Nephron (organoid): Measurements from ENCODE around the gene PCNX1.

Source experiments
- H3K27ac Mint-ChIP-seq, 3 experiments: 2 replicates each; pipeline ENCODE4 v1.8.0; 2020; ENCODE audit warnings: mixed read lengths in 3 of 3, mild to moderate bottlenecking in 2 of 3, moderate library complexity in 1 of 3
- H3K27me3 Mint-ChIP-seq: 2 replicates; pipeline ENCODE4 v1.8.0; 2021; ENCODE audit warnings: low read depth, mild to moderate bottlenecking, moderate library complexity, mixed read lengths
- H3K36me3 Mint-ChIP-seq: 2 replicates; pipeline ENCODE4 v1.8.0; 2020; ENCODE audit warnings: low read depth, mixed read lengths
- H3K4me1 Mint-ChIP-seq: 2 replicates; pipeline ENCODE4 v1.8.0; 2020; ENCODE audit warnings: mixed read lengths
- H3K4me3 Mint-ChIP-seq, 3 experiments: 2 replicates each; pipeline ENCODE4 v1.8.0; 2020; ENCODE audit warnings: mild to moderate bottlenecking in 3 of 3, mixed read lengths in 3 of 3, moderate library complexity in 2 of 3
- H3K9me3 Mint-ChIP-seq: 2 replicates; pipeline ENCODE4 v1.8.0; 2020; ENCODE audit warnings: mixed read lengths
- TF ChIP-seq, protein P1 (sequence below), 3 experiments: fragments of 200-600 bp; sonication (generic); IDR thresholded peaks; one replicate each; pipeline ENCODE4 v1.5.0; 2021; ENCODE audit warnings: antibody characterized with exemption in 3 of 3; ENCODE audit not compliant: unreplicated experiment in 3 of 3

The PCNX1 gene

DNA sequence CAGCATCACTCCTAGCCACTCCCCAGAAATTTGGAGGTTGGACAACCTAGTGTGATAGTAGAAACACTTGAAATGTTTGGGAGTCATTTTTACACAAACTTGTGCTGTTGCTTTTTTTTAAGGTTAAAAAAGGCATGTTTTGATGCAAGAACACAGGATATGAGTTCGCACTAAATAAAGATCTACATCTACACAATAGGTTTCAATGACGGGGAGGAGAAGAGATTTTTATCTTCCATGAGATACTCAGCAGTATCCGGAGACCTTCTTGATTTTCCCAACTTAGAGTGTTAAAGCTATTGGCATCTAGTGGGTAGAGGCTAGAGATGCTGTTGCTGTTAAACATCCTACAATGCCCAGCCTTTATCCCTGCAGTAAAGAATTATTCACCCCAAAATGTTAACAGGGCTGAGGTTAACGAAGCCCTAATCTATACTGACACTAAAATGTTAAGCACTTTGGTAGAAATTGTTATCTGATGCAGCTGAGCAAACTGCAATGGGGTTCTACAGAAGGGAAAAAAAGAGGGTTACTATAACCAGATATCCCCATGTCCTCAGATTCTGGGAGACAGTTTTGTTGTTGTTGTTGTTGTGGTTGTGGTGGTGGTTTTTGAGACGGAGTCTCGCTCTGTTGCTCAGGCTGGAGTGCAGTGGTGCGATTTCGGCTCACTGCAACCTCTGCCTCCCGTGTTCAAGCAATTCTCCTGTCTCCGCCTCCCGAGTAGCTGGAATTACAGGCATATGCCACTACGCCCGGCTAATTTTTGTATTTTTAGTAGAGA lies 14.0 kb upstream of the PCNX1 start:
- Mint-ChIP-seq H3K9me3 (no peaks in the 10 kb centered on the region), H3K27me3 (peaks cover 5% of the 10 kb centered on the region), H3K4me3 (no peak overlapping the region), H3K27ac (no peak overlapping the region), H3K4me1 (peaks cover 6% of the 10 kb centered on the region), H3K36me3 (no peaks in the 10 kb centered on the region)
- TF ChIP-seq, protein P1, sequence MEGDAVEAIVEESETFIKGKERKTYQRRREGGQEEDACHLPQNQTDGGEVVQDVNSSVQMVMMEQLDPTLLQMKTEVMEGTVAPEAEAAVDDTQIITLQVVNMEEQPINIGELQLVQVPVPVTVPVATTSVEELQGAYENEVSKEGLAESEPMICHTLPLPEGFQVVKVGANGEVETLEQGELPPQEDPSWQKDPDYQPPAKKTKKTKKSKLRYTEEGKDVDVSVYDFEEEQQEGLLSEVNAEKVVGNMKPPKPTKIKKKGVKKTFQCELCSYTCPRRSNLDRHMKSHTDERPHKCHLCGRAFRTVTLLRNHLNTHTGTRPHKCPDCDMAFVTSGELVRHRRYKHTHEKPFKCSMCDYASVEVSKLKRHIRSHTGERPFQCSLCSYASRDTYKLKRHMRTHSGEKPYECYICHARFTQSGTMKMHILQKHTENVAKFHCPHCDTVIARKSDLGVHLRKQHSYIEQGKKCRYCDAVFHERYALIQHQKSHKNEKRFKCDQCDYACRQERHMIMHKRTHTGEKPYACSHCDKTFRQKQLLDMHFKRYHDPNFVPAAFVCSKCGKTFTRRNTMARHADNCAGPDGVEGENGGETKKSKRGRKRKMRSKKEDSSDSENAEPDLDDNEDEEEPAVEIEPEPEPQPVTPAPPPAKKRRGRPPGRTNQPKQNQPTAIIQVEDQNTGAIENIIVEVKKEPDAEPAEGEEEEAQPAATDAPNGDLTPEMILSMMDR (IDR thresholded peaks at IDR 0.05; ENCODE audit: unreplicated experiment in 3 of 3), result no peak

DNA sequence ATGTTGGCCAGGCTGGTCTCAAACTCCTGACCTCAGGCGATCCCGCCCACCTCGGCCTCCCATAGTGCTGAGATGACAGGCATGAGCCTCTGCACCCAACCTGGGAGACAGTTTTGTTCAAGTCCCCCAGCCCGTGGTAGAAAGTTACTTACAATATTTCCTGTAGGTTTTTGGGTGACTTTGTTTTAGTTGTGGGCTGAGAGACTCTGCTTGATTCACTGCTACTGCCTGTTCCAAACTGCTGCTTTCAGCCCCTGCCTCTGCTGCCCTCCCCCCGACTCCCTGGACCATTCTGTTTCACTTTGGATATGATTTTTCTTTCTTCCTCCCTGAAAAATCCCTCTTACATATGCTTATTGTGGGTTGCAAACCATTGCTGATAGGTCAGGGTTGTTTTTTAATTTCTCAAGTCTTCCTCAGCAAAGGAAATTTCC lies 13.4 kb upstream of the PCNX1 start:
- H3K4me3 Mint-ChIP-seq, result no peak overlapping the region
- H3K36me3 Mint-ChIP-seq, result no peaks in the 10 kb centered on the region
- TF ChIP-seq, protein P1 (IDR thresholded peaks at IDR 0.05; ENCODE audit: unreplicated experiment in 3 of 3), result no peak
- peaks cover 10% of the 10 kb centered on the region for H3K27me3 Mint-ChIP-seq
- H3K27ac Mint-ChIP-seq, result peak overlapping the region in 1 of 3 experiments; percentile 8
- H3K9me3 Mint-ChIP-seq, result no peaks in the 10 kb centered on the region
- peaks cover 6% of the 10 kb centered on the region for H3K4me1 Mint-ChIP-seq

DNA sequence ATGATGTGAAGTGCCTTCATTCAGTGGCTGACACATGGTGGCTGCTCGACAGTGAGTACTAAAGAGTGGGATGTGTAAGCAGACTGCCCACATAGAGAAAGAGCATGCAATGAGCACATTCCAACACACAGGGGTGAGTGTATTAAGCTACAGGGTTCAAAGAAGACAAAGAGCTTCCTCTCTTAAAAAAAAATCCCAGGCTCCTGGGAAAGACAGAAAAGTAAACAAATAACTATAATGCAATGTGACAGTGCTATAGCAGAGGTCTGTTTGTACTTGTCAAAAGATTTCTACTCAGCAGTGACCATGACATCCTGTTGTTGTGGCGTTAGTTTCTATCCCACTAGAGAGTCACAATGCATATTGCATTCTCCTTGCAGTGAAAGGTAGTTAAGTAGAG lies 12.4 kb upstream of the PCNX1 start:
- Mint-ChIP-seq H3K9me3 (no peaks in the 10 kb centered on the region), H3K36me3 (no peaks in the 10 kb centered on the region), H3K27ac (peak overlapping the region in 1 of 3 experiments; percentile 8), H3K4me3 (no peak overlapping the region), H3K4me1 (peaks cover 6% of the 10 kb centered on the region), H3K27me3 (peaks cover 6% of the 10 kb centered on the region)
- TF ChIP-seq, protein P1 (IDR thresholded peaks at IDR 0.05; ENCODE audit: unreplicated experiment in 3 of 3), result no peak

DNA sequence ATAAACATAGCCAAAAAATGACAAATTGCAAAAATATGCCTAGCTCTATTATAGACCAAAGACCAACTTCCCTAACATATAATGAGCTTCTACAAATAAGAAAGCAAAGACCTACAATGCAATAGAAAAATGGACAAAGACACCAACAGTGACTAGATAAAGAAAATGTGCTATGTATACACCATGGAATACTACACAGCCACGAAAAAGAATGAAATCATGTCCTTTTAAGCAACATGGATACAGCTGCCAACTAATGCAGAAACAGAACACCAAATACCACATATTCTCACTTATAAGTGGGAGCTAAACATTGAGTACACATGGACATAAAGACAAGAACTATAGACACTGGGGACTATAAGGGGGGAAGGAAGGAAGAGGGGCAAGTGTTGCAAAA lies 10.9 kb upstream of the PCNX1 start:
- Mint-ChIP-seq H3K27me3 (peaks cover 6% of the 10 kb centered on the region), H3K4me3 (no peak overlapping the region), H3K4me1 (peaks cover 6% of the 10 kb centered on the region), H3K9me3 (no peaks in the 10 kb centered on the region), H3K36me3 (no peaks in the 10 kb centered on the region), H3K27ac (no peak overlapping the region)
- TF ChIP-seq, protein P1 (IDR thresholded peaks at IDR 0.05; ENCODE audit: unreplicated experiment in 3 of 3), result no peak

DNA sequence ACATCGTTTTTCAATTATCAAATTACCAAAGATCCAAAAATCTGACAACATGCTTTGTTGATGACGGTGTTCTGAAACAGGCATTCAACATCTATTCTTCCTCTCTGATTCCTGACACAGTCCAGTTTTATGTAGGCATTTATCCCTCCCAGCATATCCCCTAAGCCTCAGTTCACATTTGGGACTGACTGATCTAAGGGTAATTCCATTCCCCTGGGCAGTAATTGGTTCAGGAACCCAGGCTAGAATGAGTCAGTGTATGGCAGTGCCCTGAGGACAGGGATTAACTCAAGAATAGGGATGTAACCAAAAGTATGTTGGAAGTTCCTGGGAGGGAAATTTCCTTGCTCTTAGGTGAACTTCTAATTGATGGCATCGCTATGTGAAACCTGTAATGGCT lies 10.3 kb upstream of the PCNX1 start:
- H3K27me3 Mint-ChIP-seq, result peaks cover 6% of the 10 kb centered on the region
- H3K27ac Mint-ChIP-seq, result no peak overlapping the region
- no peak overlapping the region for H3K4me3 Mint-ChIP-seq
- TF ChIP-seq, protein P1 (IDR thresholded peaks at IDR 0.05; ENCODE audit: unreplicated experiment in 3 of 3), result no peak
- H3K9me3 Mint-ChIP-seq, result no peaks in the 10 kb centered on the region
- H3K36me3 Mint-ChIP-seq, result no peaks in the 10 kb centered on the region
- peaks cover 6% of the 10 kb centered on the region for H3K4me1 Mint-ChIP-seq

DNA sequence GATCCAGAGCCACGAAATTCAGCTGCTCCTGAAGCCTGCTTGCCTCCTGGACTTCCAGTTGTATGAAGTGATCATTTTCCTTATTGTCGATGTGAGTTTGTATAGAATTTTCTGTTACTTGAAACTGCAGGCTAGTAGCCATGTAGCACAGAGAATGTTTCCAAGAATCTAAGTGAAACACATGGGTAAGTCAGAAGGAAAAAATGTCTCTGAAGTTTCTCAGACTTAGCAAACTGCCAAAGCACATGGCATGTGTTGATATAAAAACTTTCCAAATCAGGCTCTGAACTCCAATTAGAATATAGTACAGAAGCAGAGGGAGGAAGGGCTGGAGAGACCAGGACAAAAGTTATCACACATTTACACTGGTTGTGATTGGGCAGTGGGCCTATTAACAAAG lies 9.8 kb upstream of the PCNX1 start:
- no peaks in the 10 kb centered on the region for H3K36me3 Mint-ChIP-seq
- no peak overlapping the region for H3K27ac Mint-ChIP-seq
- peaks cover 6% of the 10 kb centered on the region for H3K27me3 Mint-ChIP-seq
- H3K9me3 Mint-ChIP-seq, result no peaks in the 10 kb centered on the region
- H3K4me3 Mint-ChIP-seq, result no peak overlapping the region
- TF ChIP-seq, protein P1 (IDR thresholded peaks at IDR 0.05; ENCODE audit: unreplicated experiment in 3 of 3), result no peak
- peaks cover 6% of the 10 kb centered on the region for H3K4me1 Mint-ChIP-seq
